ENCODE measurements around the gene MAPRE2.

Gene MAPRE2

GRCh38 chr18:35040988-35041814 is at the start of gene MAPRE2:
Gene MAPRE2, plus strand, starts transcription at chr18:35041413. Its CDS starts 127 bp downstream, at chr18:35041540.
- H3K4me3 ChIP-seq (replicated peaks in 1 of 2; ENCODE audit: low read depth in 2 of 2, low read length in 2 of 2), result peak within 1 kb of the TSS; percentile 92
- no peak for TF ChIP-seq CTCF (IDR thresholded peaks at IDR 0.05; ENCODE audit: low read depth, low read length)

DNA sequence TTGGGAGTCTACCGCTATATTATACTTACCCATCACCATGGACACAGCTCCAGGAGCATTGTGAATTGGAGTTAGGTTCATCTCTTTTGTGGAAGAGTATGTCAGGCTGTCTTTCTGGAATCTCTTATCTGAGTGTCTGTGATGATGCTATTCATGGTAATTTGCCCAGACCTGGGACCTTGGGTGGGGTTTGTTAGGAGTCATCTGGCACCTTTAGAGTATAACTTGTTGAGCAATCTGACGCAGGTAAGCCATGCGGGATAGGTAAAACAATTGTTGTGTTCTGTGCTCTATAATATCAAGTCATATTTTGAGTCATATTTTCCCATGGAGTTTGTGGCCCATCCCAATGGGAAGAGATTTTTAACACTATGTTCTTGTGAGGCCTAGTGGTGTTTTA is 49.7 kb upstream of the MAPRE2 start:
- DNase-seq (ENCODE audit: low read depth in 2 of 2), result no peak
- no peak for TF ChIP-seq CTCF (IDR thresholded peaks at IDR 0.05; ENCODE audit: low read depth, low read length)
- no peak overlapping the region for H3K4me3 ChIP-seq (replicated peaks in 1 of 2; ENCODE audit: low read depth in 2 of 2, low read length in 2 of 2)

More at GRCh38 chr18:35040988-35041814, at the start of gene MAPRE2:
- DNase-seq (ENCODE audit: low read depth in 2 of 2), result peak; percentile 97 to 99

- H3K4me3 ChIP-seq (replicated peaks in 1 of 2; ENCODE audit: low read depth in 2 of 2, low read length in 2 of 2), result no peak overlapping the region
- TF ChIP-seq CTCF (IDR thresholded peaks at IDR 0.05; ENCODE audit: low read depth, low read length), result no peak
- no peak for DNase-seq (ENCODE audit: low read depth in 2 of 2)
Measured at GRCh38 chr18:34993289-34993688, 47.9 kb upstream of the MAPRE2 start.

GRCh38 chr18:34995746-34996145 is 45.5 kb upstream of the MAPRE2 start:
- TF ChIP-seq CTCF (IDR thresholded peaks at IDR 0.05; ENCODE audit: low read depth, low read length), result no peak
- H3K4me3 ChIP-seq (replicated peaks in 1 of 2; ENCODE audit: low read depth in 2 of 2, low read length in 2 of 2), result no peak overlapping the region
- no peak for DNase-seq (ENCODE audit: low read depth in 2 of 2)

GRCh38 chr18:34998661-34999060 is 42.6 kb upstream of the MAPRE2 start:
- TF ChIP-seq CTCF (IDR thresholded peaks at IDR 0.05; ENCODE audit: low read depth, low read length), result no peak
- no peak for DNase-seq (ENCODE audit: low read depth in 2 of 2)
- H3K4me3 ChIP-seq (replicated peaks in 1 of 2; ENCODE audit: low read depth in 2 of 2, low read length in 2 of 2), result no peak overlapping the region

GRCh38 chr18:34999756-35000289 is 41.4 kb upstream of the MAPRE2 start:
- no peak for TF ChIP-seq CTCF (IDR thresholded peaks at IDR 0.05; ENCODE audit: low read depth, low read length)
- DNase-seq (ENCODE audit: low read depth in 2 of 2), result no peak

More at GRCh38 chr18:34999756-35000289, 41.4 kb upstream of the MAPRE2 start:
- no peak overlapping the region for H3K4me3 ChIP-seq (replicated peaks in 1 of 2; ENCODE audit: low read depth in 2 of 2, low read length in 2 of 2)

Data from cardiac fibroblast (primary cell).